Measurements from ENCODE around the gene CTNND2.

- TF ChIP-seq CTCF (IDR thresholded peaks at IDR 0.05; ENCODE audit: low read length) (no peak), EZH2 (optimal IDR thresholded peaks at IDR 0.05; ENCODE audit: low read depth, low read length) (no peak), EZH2phosphoT487 (IDR thresholded peaks at IDR 0.05; ENCODE audit: low read length) (no peak)
Measured at GRCh38 chr5:11384441-11385250, 519.6 kb downstream of the CTNND2 start.
